22Rv1 (cell line): Measurements from ENCODE around the gene DCAF11.

ENCODE experiments used
- H3K27ac ChIP-seq: fragments of 450-650 bp; 2 replicates; pipeline ENCODE4 v1.5.1; 2017
- ZFX ChIP-seq: fragments of 450-650 bp; IDR thresholded peaks from 2 replicates; pipeline ENCODE4 v1.6.1; 2017; ENCODE audit warnings: antibody characterized with exemption, borderline replicate concordance
- TF ChIP-seq, protein P1 (sequence below): fragments of 450-650 bp; IDR thresholded peaks from 2 replicates; pipeline ENCODE4 v1.5.1; 2017; ENCODE audit warnings: mild to moderate bottlenecking

Gene DCAF11

DNA sequence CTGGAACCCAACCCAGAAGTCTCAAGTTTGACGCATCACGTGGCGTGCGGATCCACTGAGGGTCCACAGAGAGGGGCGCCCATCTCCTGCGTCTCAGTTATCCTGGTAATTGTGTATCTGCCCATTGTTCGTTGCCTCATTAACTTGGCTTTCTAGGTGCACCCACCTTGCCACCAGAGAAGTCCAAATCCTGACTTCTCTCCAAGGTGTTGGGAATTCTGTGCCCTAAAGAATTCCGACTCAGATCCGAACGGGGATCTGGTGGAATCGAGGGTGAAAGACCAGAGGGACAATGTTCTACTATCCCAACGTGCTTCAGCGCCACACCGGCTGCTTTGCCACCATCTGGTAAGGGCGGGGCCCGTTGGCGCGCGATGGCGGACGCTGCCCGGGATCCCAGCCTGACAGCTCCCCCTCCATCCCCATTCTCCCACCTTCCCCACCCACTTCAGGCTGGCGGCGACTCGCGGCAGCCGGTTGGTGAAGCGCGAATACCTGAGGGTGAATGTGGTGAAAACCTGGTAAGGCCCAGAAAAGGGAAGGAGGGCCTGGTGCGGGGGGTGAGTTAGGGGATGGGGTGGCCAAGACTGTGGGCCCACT is 57.8 kb downstream of the DCAF11 start:
- no peak overlapping the region for H3K27ac ChIP-seq
- TF ChIP-seq ZFX = no peak

DNA sequence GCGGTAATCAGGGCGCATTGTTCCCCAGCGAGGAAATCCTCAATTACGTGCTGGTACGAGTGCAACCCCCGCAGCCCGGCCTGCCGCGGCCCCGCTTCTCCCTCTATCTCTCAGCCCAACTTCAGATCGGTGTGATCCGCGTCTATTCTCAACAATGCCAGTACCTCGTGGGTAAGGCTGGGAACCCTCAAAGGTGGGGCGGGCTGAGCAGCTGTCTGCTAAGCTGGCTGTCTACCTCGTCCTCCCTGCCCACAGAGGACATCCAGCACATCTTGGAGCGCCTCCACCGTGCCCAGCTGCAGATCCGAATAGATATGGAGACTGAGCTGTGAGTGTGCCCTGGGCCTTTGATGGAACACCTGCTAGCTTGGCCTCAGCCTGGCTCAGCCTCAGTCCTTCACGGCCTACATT is 58.3 kb downstream of the DCAF11 start:
- TF ChIP-seq, protein P1, sequence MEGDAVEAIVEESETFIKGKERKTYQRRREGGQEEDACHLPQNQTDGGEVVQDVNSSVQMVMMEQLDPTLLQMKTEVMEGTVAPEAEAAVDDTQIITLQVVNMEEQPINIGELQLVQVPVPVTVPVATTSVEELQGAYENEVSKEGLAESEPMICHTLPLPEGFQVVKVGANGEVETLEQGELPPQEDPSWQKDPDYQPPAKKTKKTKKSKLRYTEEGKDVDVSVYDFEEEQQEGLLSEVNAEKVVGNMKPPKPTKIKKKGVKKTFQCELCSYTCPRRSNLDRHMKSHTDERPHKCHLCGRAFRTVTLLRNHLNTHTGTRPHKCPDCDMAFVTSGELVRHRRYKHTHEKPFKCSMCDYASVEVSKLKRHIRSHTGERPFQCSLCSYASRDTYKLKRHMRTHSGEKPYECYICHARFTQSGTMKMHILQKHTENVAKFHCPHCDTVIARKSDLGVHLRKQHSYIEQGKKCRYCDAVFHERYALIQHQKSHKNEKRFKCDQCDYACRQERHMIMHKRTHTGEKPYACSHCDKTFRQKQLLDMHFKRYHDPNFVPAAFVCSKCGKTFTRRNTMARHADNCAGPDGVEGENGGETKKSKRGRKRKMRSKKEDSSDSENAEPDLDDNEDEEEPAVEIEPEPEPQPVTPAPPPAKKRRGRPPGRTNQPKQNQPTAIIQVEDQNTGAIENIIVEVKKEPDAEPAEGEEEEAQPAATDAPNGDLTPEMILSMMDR = no peak
- no peak for TF ChIP-seq ZFX
- no peak overlapping the region for H3K27ac ChIP-seq
